GM18519 (cell line): ENCODE data around the gene LGALS4.
"Not testable (repeated sequence)": the region's sequence is repeated elsewhere in the genome, so short reads cannot be mapped to it uniquely, and the experiment has no call there.

ENCODE experiments used
- ATAC-seq: cut with Tn5 transposase; IDR thresholded peaks from one replicate; pipeline ENCODE4 v1.9.1; 2021; ENCODE audit warnings: mild to moderate bottlenecking, moderate library complexity; ENCODE audit not compliant: unreplicated experiment, low FRiP score

Gene LGALS4

GRCh38 chr19:38812841-38813320 is at the start of gene LGALS4:
Gene LGALS4 (minus strand): TSS chr19:38812945. CDS start chr19:38812886, 59 bp downstream.
- ATAC-seq, result no peak

GRCh38 chr19:38861368-38861767 is 48.6 kb upstream of the LGALS4 start:
- ATAC-seq, result no peak

GRCh38 chr19:38859631-38860204 is 47.0 kb upstream of the LGALS4 start:
- ATAC-seq, result not testable (repeated sequence)

- no peak for ATAC-seq
Observed at GRCh38 chr19:38856813-38857212, 44.1 kb upstream of the LGALS4 start.

- ATAC-seq, result not testable (repeated sequence)
Observed at GRCh38 chr19:38855751-38856150, 43.0 kb upstream of the LGALS4 start.

GRCh38 chr19:38854961-38855360 is 42.2 kb upstream of the LGALS4 start:
- ATAC-seq, result not testable (repeated sequence)

- no peak for ATAC-seq
Observed at GRCh38 chr19:38853214-38853613, 40.5 kb upstream of the LGALS4 start.

- ATAC-seq, result no peak
Observed at GRCh38 chr19:38852231-38853044, 39.7 kb upstream of the LGALS4 start.

- no peak for ATAC-seq
Observed at GRCh38 chr19:38851622-38852230, 39.0 kb upstream of the LGALS4 start.

- ATAC-seq, result no peak
Observed at GRCh38 chr19:38850976-38851621, 38.4 kb upstream of the LGALS4 start.

GRCh38 chr19:38850436-38850975 is 37.8 kb upstream of the LGALS4 start:
- ATAC-seq, result peak; percentile 57

GRCh38 chr19:38849860-38850435 is 37.2 kb upstream of the LGALS4 start, which contains the start of gene HNRNPL:
Gene HNRNPL (minus strand): TSS chr19:38849986. CDS start chr19:38849966, 20 bp downstream.
- ATAC-seq, result no peak

- peak; percentile 22 for ATAC-seq
Observed at GRCh38 chr19:38849147-38849859, 36.6 kb upstream of the LGALS4 start.

GRCh38 chr19:38848299-38849146 is 35.8 kb upstream of the LGALS4 start:
- ATAC-seq, result no peak

- no peak for ATAC-seq
Observed at GRCh38 chr19:38846097-38846496, 33.4 kb upstream of the LGALS4 start.

GRCh38 chr19:38845374-38846024 is 32.8 kb upstream of the LGALS4 start:
- no peak for ATAC-seq

GRCh38 chr19:38844093-38844686 is 31.4 kb upstream of the LGALS4 start:
- no peak for ATAC-seq
